ENCODE measurements around the gene TMEM179.
"Not testable (repeated sequence)": the region's sequence is repeated elsewhere in the genome, so short reads cannot be mapped to it uniquely, and the experiment has no call there.

Gene TMEM179

GRCh38 chr14:104585966-104586697, 18.4 kb downstream of the TMEM179 start:
- no peak for DNase-seq

DNA sequence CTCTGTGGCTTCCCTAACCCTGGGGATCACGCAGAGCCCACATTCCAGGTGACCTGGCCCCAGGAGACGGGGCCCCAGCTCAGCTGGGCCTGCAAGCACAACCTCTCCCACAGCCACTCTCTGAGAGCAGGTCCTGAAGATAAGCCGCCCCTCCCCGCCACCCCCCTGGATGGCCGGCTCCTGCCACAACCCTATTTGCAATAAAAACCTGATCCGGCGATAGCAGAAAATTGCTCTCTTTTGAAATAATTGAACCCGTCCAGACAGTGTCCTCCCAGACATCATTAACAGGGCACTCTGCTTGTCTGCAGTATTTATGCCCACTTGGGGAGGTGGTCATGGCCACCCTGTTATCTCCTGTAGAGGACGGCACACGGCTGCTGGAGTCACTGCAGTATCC, 20.0 kb downstream of the TMEM179 start:
- DNase-seq = no peak

DNA sequence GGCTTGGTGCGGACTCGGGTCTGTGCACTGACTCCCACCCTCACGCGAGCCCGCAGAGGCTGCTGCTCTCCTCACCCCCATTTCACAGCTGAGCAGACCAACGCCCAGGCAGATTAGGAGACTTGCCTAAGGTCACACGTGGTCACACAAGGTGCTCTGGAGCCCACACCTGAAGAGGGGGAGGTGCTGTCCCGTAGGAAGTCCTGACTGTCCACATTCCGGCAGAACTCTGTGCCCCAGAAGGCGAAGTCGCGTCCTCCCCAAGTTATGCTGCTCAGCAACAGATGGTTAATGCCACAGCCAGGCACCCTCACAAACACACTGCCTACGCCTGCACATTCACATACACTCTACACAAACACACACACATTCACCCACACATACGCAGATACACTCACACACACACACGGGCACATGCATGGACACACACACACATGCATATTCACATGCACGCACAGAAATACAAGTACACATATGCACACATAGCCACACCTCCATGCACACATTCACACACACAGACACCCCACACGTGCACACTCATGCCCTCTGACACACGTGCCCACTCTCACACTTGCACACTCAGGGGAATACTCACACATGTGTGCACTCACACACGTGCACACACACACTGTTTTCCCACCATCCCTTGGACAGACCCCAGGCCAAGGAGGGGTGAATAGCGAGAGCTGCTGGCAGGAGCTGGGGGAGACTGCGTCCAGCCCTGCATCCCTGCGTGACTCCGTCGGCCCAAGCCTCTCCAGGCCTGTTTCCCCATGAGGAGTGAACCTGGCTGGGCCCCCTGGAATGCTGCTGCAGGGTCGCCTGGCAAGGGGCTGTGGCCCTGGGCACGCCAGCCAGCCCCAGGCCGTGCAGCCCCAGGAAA, 20.9 kb downstream of the TMEM179 start:
- no peak for DNase-seq

- no peak for DNase-seq
These were observed 21.9 kb downstream of the TMEM179 start for GRCh38 chr14:104582662-104583061.

DNA sequence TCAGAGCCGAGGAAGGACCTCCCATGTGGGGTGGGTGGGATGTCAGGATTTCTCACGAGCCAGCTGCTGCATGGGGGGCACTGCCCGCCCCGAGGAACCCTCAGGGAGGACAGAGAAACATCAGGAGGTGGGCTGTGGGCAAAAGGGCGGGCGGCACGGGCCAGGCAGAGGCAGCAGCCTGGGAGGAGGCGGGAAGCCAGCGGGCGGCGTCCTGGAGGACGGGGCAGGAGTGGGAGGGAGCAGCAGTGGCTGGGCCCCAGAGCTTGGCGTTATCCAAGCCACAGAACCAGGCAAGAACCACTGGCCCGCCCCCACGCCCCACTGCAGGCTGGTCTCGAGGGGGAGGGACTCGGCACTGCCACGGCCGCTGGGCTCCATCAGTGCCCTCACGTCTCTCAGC, 22.6 kb downstream of the TMEM179 start:
- DNase-seq = no peak

- no peak for DNase-seq
These were observed 23.1 kb downstream of the TMEM179 start for GRCh38 chr14:104581521-104581920.

- DNase-seq = no peak
These were observed 23.6 kb downstream of the TMEM179 start for GRCh38 chr14:104580961-104581360.

GRCh38 chr14:104579939-104580338, 24.6 kb downstream of the TMEM179 start:
- DNase-seq = not testable (repeated sequence)

- no peak for DNase-seq
These were observed 25.1 kb downstream of the TMEM179 start, which contains the start of gene C14orf180 for GRCh38 chr14:104579507-104579906. C14orf180 (plus strand) TSS chr14:104579764; CDS start chr14:104586431, 6,667 bp downstream.

GRCh38 chr14:104578321-104578720, 26.3 kb downstream of the TMEM179 start:
- no peak for DNase-seq

GRCh38 chr14:104577847-104578301, 26.7 kb downstream of the TMEM179 start:
- DNase-seq = no peak

DNA sequence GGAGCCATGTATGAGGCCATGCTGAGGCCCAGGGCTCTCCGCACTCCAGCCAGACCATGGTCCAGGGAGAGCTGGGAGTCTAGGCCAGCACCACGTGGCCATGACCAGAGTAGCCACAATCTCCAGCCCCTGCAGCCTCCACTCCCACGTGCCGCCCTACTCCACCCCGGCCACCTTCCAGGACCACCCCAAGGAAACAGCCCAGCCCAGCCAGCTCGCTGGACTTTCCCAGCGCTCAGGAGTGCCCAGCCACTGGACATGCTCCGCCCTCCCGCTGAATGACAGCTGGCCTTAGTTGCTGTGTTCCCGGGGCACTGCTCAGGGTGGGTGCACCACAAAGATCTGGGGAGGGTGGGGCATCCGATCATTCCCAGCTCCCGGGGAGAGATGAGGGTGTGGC, 27.1 kb downstream of the TMEM179 start:
- no peak for DNase-seq

DNA sequence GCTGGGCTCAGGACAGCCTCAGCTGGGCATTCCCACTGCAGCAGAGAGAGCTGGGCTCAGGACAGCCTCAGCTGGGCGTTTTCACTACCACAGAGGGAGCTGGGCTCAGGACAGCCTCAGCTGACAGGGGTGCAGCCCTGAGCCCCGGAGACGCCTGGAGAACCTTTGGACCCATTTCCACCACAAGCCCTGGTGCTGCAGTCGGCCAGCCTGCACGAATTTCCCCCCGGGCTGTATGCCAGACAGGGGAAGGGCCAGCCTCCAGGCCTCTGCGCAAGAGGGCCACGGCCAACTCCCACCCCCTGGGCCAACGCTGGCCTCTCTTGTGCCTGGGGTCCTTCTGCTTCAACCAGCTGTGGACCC, 27.6 kb downstream of the TMEM179 start:
- no peak for DNase-seq

DNA sequence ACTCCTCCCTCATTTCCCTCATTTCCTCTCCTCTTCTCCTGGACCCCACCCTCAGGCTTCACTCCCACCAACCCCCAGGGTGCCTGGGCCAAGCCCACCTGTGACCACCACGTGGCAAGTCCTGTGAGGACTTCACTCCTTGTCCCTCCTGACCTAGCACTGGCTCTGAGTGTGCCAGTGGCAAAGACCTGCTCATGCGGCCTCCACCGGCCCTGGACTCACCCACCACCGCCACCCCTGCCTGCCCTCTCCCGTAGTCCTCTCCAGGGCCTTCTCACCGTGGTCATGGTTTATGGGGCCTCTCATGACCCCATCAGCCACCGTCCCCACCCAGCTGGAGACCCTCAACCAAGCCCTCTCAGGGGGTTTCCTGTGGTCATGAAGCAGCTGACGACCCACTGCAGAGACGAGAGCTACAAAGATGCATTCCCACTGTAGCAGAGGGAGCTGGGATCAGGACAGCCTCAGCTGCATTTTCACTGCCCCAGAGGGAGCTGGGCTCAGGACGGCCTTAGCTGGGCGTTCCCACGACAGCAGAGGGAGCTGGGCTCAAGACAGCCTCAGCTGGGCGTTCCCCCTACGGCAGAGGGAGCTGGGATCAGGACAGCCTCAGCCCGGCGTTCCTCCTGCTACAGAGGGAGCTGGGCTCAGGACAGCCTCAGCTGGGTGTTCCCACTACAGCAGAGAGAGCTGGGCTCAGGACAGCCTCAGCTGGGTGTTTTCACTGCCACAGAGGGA, 28.2 kb downstream of the TMEM179 start:
- DNase-seq = peak; percentile 34

DNA sequence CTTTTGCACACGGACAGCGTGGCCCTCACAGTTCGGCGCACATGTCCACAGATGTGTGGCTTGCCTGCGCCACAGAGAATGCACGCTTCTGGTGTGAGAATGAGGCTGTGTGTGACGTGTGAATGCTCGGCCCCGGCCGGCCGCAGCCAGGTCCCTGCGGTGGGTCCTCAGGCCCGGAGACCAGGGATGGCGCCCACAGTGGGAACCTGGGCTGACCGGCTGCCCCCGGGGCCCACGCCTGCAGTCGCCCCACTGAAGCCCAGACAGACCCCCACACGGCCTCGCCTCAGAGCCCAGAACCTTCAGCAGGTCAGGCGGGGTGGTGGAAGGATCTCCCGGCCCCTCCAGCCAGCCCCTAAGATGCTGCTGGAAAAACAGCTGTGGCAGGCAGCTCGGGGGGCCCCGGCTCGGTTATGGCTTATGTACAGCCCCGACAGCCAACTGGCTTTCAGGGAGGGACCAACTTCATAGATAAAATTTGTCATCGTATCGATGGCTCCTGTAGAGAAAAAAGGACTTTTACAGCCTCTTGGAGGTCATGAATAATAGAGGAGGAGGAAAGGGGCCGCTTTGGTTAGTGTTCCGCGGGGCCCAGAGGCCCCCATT, 29.5 kb downstream of the TMEM179 start:
- no peak for DNase-seq

DNA sequence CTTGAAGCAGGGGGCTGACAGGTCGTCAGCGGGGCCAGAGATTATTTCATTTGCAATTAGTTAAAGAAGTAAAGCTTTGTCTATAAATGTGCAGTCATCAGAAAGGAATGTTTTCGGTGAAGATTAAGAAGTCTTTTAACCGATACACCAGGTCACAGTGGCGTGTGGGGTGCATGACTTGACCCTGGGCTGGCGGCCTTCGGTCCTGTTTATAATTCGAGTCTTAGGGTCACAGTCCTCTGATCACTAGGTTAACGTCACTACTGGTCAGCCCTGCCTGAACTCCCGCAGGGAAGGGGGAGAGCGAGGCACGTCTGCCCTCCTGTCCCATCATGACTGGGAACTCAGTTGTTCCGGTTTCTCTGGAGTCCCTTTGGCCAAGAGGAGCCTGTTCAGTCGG, 30.0 kb downstream of the TMEM179 start:
- no peak for DNase-seq

DNA sequence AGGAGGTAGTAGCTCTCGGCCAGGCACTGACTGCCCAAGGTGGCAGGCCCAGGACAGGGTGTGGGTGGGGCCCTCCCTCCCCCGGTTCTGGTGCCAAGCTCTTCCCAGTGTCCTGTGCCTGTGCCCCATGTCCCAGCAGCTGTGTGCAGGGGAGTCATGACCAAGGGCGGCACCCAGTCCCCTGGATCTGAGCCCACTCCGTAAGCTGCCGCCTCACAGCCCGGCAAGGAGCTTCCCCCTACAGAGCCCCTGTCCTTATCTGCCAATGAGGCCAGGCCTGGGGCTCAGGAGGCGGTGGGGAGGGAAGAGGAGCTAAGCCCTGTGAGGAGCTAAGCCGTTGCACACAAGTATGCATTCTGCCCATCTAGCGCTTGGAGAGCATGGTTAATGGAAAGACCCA, 30.6 kb downstream of the TMEM179 start:
- DNase-seq = no peak

- DNase-seq = no peak
These were observed 31.9 kb downstream of the TMEM179 start for GRCh38 chr14:104572668-104573067.

DNA sequence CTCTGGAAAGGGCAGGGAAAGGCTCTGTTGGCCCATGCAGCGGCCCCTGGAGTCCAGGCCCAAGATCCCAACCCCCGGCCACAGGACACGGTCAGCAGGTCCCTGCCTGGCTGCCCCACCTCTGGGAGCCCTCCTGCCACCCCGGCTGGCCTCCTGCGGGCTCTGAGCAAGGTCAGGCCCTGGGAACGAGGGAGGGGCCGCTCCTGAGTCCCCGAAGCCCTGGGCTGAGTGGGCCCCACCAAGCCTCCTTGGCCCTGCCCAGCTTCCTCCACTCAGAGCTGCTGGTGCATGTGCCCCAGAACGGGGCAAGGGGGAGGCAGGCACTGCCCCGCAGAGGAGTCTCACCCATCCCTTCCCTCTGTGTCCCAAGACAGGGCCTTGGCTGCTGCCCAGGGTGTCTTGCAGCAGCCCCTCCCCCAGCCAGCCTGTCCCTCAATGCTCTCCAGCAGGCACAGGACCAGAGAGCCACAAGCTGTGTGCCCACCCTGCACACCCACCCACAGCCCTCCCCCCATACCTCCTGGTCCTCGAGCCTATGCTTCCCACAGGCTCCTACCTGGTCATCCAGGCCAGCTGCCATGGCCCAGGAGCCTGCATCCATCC, 32.4 kb downstream of the TMEM179 start:
- no peak for DNase-seq

- DNase-seq = no peak
These were observed 33.3 kb downstream of the TMEM179 start for GRCh38 chr14:104571246-104571645.

GRCh38 chr14:104569435-104569834, 35.1 kb downstream of the TMEM179 start:
- no peak for DNase-seq

DNA sequence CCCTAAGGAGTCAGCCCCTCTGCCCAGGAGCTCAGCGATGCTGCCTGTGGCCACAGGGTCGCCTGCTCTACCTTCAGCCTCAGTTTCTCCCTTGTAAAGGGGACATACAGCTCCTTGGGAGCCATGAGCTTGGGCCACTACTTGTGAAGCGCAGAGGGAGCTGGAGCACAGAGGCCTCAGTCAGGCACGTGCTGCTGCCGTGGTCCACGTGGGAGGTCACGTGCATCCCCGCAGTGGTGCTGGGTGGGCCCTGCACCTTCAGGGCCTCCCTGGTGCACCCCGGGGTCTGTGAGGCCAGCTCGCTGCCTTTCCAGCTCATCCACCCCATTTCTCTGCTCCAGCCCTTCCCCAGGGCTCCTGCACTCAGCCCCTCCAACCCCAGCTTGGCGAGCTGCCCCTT, 36.0 kb downstream of the TMEM179 start:
- no peak for DNase-seq

DNA sequence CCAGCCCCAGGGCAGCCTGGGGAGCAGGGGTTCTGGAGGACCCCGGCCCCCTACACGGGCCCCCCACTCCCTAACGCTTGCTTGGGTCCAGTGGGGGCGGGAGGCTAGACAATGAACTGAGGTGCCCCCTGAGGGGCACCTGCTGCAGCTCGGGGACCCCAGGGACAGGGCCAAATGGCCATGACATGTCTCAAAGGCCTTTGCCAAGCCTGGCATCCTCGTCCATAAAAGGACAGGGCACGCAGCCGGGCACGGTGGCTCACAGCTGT, 36.7 kb downstream of the TMEM179 start:
- no peak for DNase-seq

Data from NCI-H526 treated with DMSO at 0.1 percent for 48 hours (cell line).